Gastrocnemius medialis (tissue), 4 donors: Measurements from ENCODE around the gene PYGL. TPM values are rescaled to one million over a fixed set of nuclear protein-coding genes. Genes with fewer than 3 reads are reported as not detected.

Experiments used
- ATAC-seq, 2 donors: fragments of 150-250 bp; one replicate each; pipeline ENCODE4 v1.9.1; 2016
- DNase-seq, 2 donors: peaks; one replicate each; pipeline ENCODE4 v3.0.0-alpha.2; 2019
- H3K27ac ChIP-seq, 4 donors: fragments of 200-600 bp; sonication (generic); 1 replicate in 1 of 4; 2 replicates in 3 of 4; pipeline ENCODE4 v1.5.1; 2016 to 2018; ENCODE audit warnings: mild to moderate bottlenecking in 2 of 4, moderate library complexity in 1 of 4
- H3K27me3 ChIP-seq, 3 donors: fragments of 200-600 bp; sonication (generic) in 2 of 3; 1 replicate in 1 of 3; 2 replicates in 2 of 3; pipeline versions ENCODE4 v1.5.1 to v1.6.0; 2016 to 2019; ENCODE audit warnings: mild to moderate bottlenecking in 1 of 3, moderate library complexity in 1 of 3
- H3K36me3 ChIP-seq, 2 donors: fragments of 200-600 bp; sonication (generic) in 1 of 2; one replicate each; pipeline ENCODE4 v1.5.1; 2017 to 2018
- H3K4me1 ChIP-seq, 2 donors: fragments of 200-600 bp; sonication (generic) in 1 of 2; one replicate each; pipeline ENCODE4 v1.5.1; 2016 to 2017; ENCODE audit warnings: mild to moderate bottlenecking in 2 of 2
- H3K4me3 ChIP-seq, 4 donors: fragments of 200-600 bp; sonication (generic) in 3 of 4; 1 replicate in 1 of 4; 2 replicates in 3 of 4; pipeline ENCODE4 v1.5.1; 2016 to 2019; ENCODE audit warnings: mild to moderate bottlenecking in 2 of 4
- H3K9me3 ChIP-seq, 3 donors: fragments of 200-600 bp; sonication (generic) in 2 of 3; 1 replicate in 1 of 3; 2 replicates in 2 of 3; pipeline ENCODE4 v1.5.1; 2016 to 2019
- POLR2A ChIP-seq, 2 donors: fragments of 450-650 bp; IDR thresholded peaks; one replicate each; pipeline ENCODE4 v1.6.1; 2017; ENCODE audit warnings: antibody characterized with exemption in 2 of 2, mild to moderate bottlenecking in 2 of 2, moderate library complexity in 2 of 2
- in situ Hi-C, 4 donors: fragments of 200-750 bp; cut with MboI; loops; one replicate each; pipeline versions ENCODE4 v1.15.0 to v1.8.0; 2017; ENCODE audit warnings: low sequenced_read_pairs in 4 of 4
- intact Hi-C: fragments of 100-400 bp; cut with DNase I; formaldehyde crosslinking; loops from one replicate; pipeline ENCODE4 v1.15.1; 2023; ENCODE audit warnings: low total_unique reads
- total RNA-seq, 4 donors: library from RNA; depleted of rRNA; stranded (reverse); fragments of >200 nt; gene quantifications; one replicate each; pipeline versions ENCODE4 v1.1.0 to v1.2.3, GENCODE V29; 2016
- TF ChIP-seq, protein P1 (sequence below), 5 experiments: fragments of 450-650 bp in 3 of 5; fragments of 200-600 bp in 2 of 5; sonication (generic) in 2 of 5; IDR thresholded peaks in 4 of 5; conservative IDR thresholded peaks in 1 of 5; 1 replicate in 4 of 5; 2 replicates in 1 of 5; pipeline ENCODE4 v1.5.1; 2016 to 2019; ENCODE audit warnings: antibody characterized with exemption in 5 of 5, mild to moderate bottlenecking in 3 of 5, moderate library complexity in 3 of 5

The PYGL gene
- total RNA-seq: 1 to 10 TPM; 4.8 to 8.6 (median 6.4) TPM

DNA sequence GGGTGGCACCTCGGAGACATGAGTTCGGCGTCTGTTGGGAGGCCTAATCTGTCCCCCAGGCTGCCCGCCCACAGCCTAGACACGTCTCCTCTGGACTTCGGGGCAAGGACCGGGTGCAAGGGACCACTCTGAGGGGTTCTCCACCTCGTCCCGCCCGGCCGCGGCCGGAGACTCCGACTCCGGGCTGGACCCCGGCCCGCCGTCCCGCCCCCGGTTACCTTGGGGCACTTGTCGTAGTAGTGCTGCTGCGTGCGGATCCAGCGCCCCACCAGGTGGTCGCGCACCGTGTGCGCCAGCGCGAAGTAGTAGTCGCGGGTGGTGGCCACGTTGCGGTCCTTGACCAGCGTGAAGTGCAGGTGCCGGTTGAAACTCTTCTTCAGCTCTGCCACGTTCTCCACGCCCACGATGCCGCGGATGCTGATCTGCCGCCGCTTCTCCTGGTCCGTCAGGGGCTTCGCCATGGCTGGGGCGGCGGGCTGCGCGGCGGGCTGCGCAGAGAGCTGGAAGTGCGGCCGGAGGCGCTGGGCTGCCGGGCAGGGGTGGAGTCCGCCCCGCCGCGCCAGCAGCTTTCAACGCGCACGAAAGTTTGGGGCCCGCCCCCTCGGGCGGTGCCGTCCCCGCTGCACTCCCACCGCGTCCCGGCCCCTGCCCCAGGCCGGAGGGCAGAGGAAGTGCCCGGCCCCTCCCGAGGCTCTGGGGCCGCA, at the start of gene PYGL:
Gene PYGL (minus strand): TSS at position 541 of the 704 bp plus-strand sequence. CDS start 80 bp downstream, at position 461.
- Histone ChIP-seq H3K9me3 (no peaks in the 10 kb centered on the region), H3K4me1 (peaks cover 4 to 7% of the 10 kb centered on the region in 2 donors), H3K27me3 (peaks cover 0 to 8% (median 3%) of the 10 kb centered on the region in 3 donors), H3K36me3 (no peaks in the 10 kb centered on the region), H3K4me3 (peak within 1 kb of the TSS; percentile 67 to 94 (median 80)), H3K27ac (peak within 1 kb of the TSS; percentile 33 to 69 (median 59))
- intact Hi-C loops: loop anchor here (10.0 kb wide), 1 partner anchor 841 kb away; no protein-coding TSS in a partner anchor
- DNase-seq (peak; percentile 34 to 47), ATAC-seq (peak; percentile 75 to 81)
- in situ Hi-C loops: no loop called here
- TF ChIP-seq, protein P1, sequence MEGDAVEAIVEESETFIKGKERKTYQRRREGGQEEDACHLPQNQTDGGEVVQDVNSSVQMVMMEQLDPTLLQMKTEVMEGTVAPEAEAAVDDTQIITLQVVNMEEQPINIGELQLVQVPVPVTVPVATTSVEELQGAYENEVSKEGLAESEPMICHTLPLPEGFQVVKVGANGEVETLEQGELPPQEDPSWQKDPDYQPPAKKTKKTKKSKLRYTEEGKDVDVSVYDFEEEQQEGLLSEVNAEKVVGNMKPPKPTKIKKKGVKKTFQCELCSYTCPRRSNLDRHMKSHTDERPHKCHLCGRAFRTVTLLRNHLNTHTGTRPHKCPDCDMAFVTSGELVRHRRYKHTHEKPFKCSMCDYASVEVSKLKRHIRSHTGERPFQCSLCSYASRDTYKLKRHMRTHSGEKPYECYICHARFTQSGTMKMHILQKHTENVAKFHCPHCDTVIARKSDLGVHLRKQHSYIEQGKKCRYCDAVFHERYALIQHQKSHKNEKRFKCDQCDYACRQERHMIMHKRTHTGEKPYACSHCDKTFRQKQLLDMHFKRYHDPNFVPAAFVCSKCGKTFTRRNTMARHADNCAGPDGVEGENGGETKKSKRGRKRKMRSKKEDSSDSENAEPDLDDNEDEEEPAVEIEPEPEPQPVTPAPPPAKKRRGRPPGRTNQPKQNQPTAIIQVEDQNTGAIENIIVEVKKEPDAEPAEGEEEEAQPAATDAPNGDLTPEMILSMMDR (IDR thresholded peaks at IDR 0.05 in 4 of 5, conservative IDR thresholded peaks at IDR 0.05 in 1 of 5): no peak
- peak; percentile 33 to 41 for TF ChIP-seq POLR2A (IDR thresholded peaks at IDR 0.05)

DNA sequence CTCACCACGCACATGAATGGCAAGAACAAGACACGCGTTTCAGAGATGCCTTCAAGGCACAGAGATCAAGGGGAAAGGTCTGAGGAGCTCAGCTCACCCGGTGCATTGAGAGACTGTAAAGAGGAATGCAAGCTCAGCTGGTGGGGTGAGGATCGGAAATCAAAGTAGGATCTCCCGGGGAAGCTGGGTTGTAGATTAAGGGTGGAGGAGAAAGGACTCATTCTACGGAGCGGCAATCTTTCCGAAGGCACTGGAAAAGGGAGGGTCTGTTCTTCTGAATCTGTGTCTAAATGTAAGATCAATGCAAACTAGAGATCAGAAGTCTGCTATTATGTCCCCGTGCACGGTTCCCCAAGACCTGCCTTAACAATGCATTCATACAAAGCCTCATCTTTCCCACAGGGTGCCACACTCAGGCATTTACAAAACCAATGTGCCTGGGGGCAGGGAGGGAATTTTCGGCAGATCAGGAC, 41.6 kb upstream of the PYGL start:
- H3K27me3 ChIP-seq: no peaks in the 10 kb centered on the region
- no peaks in the 10 kb centered on the region for H3K36me3 ChIP-seq
- TF ChIP-seq POLR2A (IDR thresholded peaks at IDR 0.05): no peak
- TF ChIP-seq, protein P1 (IDR thresholded peaks at IDR 0.05 in 4 of 5, conservative IDR thresholded peaks at IDR 0.05 in 1 of 5): no peak
- peaks cover 0 to 9% of the 10 kb centered on the region in 2 donors for H3K4me1 ChIP-seq
- H3K4me3 ChIP-seq: no peak overlapping the region
- ATAC-seq: no peak
- no peak for DNase-seq
- no peaks in the 10 kb centered on the region for H3K9me3 ChIP-seq
- intact Hi-C loops (no loop called here), in situ Hi-C loops (no loop called here)
- H3K27ac ChIP-seq: no peak overlapping the region

DNA sequence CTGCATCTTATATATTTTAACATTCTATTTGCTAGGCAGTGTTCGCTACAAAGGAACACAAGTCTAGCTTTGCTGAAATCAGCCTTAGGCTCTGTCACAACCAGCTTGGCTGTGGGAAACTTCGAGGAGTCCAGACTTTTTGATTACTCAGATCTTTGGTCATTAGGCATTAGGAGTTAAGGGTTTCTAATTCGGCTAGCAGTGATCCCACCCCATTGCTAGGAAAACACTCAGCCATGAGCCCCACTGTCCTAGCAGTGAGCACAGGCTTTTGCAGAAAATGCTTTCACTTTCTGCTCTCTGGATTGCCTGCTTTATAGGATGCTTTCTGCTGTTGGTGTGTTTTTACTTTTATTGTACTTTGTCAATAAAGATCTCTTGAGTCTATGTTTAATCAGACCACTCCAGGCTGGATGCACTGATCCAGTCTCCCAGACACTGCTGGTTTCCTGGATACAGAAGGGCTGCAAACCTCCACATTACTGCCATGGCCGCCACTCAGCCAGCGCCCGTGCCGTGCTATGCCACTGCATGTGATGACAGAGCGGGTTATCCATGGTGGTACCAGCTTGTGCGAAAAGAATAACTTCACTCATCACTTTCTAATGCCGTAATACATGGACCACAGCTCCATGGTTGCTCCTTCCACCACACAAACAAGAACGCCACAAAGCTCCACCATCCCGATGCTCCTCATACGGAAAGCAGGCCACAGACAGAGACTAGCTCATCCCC, 41.0 kb upstream of the PYGL start:
- H3K4me1 ChIP-seq: peaks cover 0 to 9% of the 10 kb centered on the region in 2 donors
- in situ Hi-C loops (no loop called here), intact Hi-C loops (no loop called here)
- H3K27ac ChIP-seq: no peak overlapping the region
- DNase-seq (no peak), ATAC-seq (peak in 1 of 2 donors; percentile 27)
- H3K36me3 ChIP-seq: no peaks in the 10 kb centered on the region
- no peaks in the 10 kb centered on the region for H3K27me3 ChIP-seq
- H3K4me3 ChIP-seq: no peak overlapping the region
- no peak for TF ChIP-seq POLR2A (IDR thresholded peaks at IDR 0.05)
- TF ChIP-seq, protein P1 (IDR thresholded peaks at IDR 0.05 in 4 of 5, conservative IDR thresholded peaks at IDR 0.05 in 1 of 5): no peak
- H3K9me3 ChIP-seq: no peaks in the 10 kb centered on the region

DNA sequence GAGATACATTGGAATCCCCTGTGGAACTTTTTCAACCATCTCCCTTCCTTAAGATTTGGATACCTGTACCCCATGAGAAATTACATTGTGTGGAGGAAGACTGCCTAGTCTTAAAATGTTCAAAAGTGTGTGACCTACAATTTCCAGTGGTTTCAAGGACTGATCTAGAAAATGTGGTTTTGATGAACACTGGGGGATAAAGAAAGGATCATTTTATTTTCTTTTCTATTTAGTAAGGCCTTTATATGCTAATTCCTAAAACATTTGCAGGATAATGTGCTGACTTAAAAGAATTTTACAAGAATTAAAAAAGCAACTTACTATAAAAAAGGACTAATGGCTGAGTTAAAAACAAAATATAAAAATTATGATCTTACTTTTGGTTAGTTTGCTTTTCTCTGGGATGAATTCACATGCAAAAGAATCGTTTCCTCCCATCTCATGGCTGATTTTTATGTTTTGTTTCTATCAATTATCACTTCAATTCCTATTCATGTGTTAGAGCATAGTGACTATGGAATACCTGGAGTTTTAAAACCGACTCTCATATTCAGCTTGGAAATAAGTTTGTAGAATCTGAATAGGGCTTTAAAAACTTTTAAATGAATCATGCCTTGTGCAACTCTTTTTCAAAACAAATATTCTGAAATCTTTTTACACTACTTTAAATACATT, 39.9 kb upstream of the PYGL start:
- Histone ChIP-seq H3K36me3 (no peaks in the 10 kb centered on the region), H3K9me3 (no peaks in the 10 kb centered on the region), H3K4me1 (peaks cover 4 to 17% of the 10 kb centered on the region in 2 donors), H3K4me3 (no peak overlapping the region), H3K27ac (no peak overlapping the region), H3K27me3 (no peaks in the 10 kb centered on the region)
- in situ Hi-C loops: no loop called here
- TF ChIP-seq, protein P1 (IDR thresholded peaks at IDR 0.05 in 4 of 5, conservative IDR thresholded peaks at IDR 0.05 in 1 of 5): no peak
- TF ChIP-seq POLR2A (IDR thresholded peaks at IDR 0.05): no peak
- ATAC-seq (no peak), DNase-seq (no peak)
- intact Hi-C loops: no loop called here
